Liver (tissue), 9 donors: ENCODE data around the gene FNTB. TPM values are rescaled to one million over a fixed set of nuclear protein-coding genes. Genes with fewer than 3 reads are reported as not detected.

Experiments
- DNase-seq: peaks from one replicate; pipeline ENCODE4 v3.0.0-alpha.2; 2017; ENCODE audit warnings: low spot score
- H3K27ac ChIP-seq, 2 donors: one replicate each; pipeline ENCODE4 v1.7.0; 2013; ENCODE audit warnings: inconsistent platforms in 2 of 2, low read length in 2 of 2, control low read depth in 1 of 2, low read depth in 1 of 2, mild to moderate bottlenecking in 1 of 2
- H3K27me3 ChIP-seq, 4 donors: one replicate each; pipeline versions ENCODE4 v1.6.1 to v1.7.0; 2013; ENCODE audit warnings: low read length in 3 of 4, inconsistent platforms in 1 of 4, mild to moderate bottlenecking in 1 of 4, moderate library complexity in 1 of 4; ENCODE audit not compliant: control insufficient read depth in 4 of 4, insufficient read depth in 4 of 4
- H3K36me3 ChIP-seq, 4 donors: one replicate each; pipeline versions ENCODE4 v1.6.1 to v1.7.0; 2013; ENCODE audit warnings: low read length in 3 of 4, mild to moderate bottlenecking in 3 of 4, low read depth in 1 of 4, moderate library complexity in 1 of 4; ENCODE audit not compliant: control insufficient read depth in 4 of 4, insufficient read depth in 3 of 4
- H3K4me1 ChIP-seq, 4 donors: one replicate each; pipeline versions ENCODE4 v1.6.1 to v1.7.0; 2013; ENCODE audit warnings: low read length in 3 of 4, mild to moderate bottlenecking in 3 of 4, moderate library complexity in 1 of 4; ENCODE audit not compliant: control insufficient read depth in 4 of 4, insufficient read depth in 4 of 4
- H3K4me3 ChIP-seq, 3 donors: one replicate each; pipeline versions ENCODE4 v1.6.1 to v1.7.0; 2013; ENCODE audit warnings: low read length in 3 of 3, control low read depth in 1 of 3, low read depth in 1 of 3, mild to moderate bottlenecking in 1 of 3
- H3K9ac ChIP-seq, 2 donors: one replicate each; pipeline ENCODE4 v1.7.0; 2013; ENCODE audit warnings: low read length in 2 of 2, mild to moderate bottlenecking in 2 of 2, moderate library complexity in 2 of 2, control low read depth in 1 of 2, low read depth in 1 of 2
- H3K9me3 ChIP-seq, 4 donors: one replicate each; pipeline versions ENCODE4 v1.6.1 to v1.7.0; 2013; ENCODE audit warnings: low read length in 3 of 4; ENCODE audit not compliant: control insufficient read depth in 4 of 4
- EGR1 ChIP-seq, 2 donors: IDR thresholded peaks; 2 replicates each; pipeline ENCODE4 v1.6.1; 2016 to 2018; ENCODE audit warnings: antibody characterized with exemption in 2 of 2, low read depth in 2 of 2
- FOXA1 ChIP-seq: IDR thresholded peaks from 2 replicates; pipeline ENCODE4 v1.6.1; 2016; ENCODE audit warnings: antibody characterized with exemption
- GABPA ChIP-seq, 2 donors: IDR thresholded peaks in 1 of 2; conservative IDR thresholded peaks in 1 of 2; 2 replicates each; pipeline ENCODE4 v1.6.1; 2016; ENCODE audit warnings: antibody characterized with exemption in 2 of 2, mild to moderate bottlenecking in 1 of 2, moderate library complexity in 1 of 2
- HNF4A ChIP-seq, 2 donors: conservative IDR thresholded peaks; 2 replicates each; pipeline ENCODE4 v1.6.1; 2016; ENCODE audit warnings: antibody characterized with exemption in 2 of 2, mild to moderate bottlenecking in 2 of 2
- HNF4G ChIP-seq: IDR thresholded peaks from 2 replicates; pipeline ENCODE4 v1.6.1; 2016; ENCODE audit warnings: antibody characterized with exemption
- JUND ChIP-seq, 2 donors: IDR thresholded peaks; 2 replicates each; pipeline ENCODE4 v1.6.1; 2016; ENCODE audit warnings: antibody characterized with exemption in 2 of 2
- MAX ChIP-seq: IDR thresholded peaks from 2 replicates; pipeline ENCODE4 v1.6.1; 2016; ENCODE audit warnings: antibody characterized with exemption
- NR2F2 ChIP-seq: IDR thresholded peaks from 2 replicates; pipeline ENCODE4 v1.6.1; 2016; ENCODE audit warnings: antibody characterized with exemption
- RAD21 ChIP-seq, 2 donors: IDR thresholded peaks; 2 replicates each; pipeline ENCODE4 v1.6.1; 2016; ENCODE audit warnings: antibody characterized with exemption in 2 of 2, mild to moderate bottlenecking in 2 of 2
- RXRA ChIP-seq, 2 donors: IDR thresholded peaks; 2 replicates each; pipeline ENCODE4 v1.6.1; 2017 to 2018; ENCODE audit warnings: antibody characterized with exemption in 2 of 2, mild to moderate bottlenecking in 1 of 2
- SP1 ChIP-seq: IDR thresholded peaks from 2 replicates; pipeline ENCODE4 v1.6.1; 2018; ENCODE audit warnings: antibody characterized with exemption, mild to moderate bottlenecking
- TAF1 ChIP-seq: conservative IDR thresholded peaks from 2 replicates; pipeline ENCODE4 v1.6.1; 2016; ENCODE audit warnings: antibody characterized with exemption, mild to moderate bottlenecking
- YY1 ChIP-seq: IDR thresholded peaks from 2 replicates; pipeline ENCODE4 v1.6.1; 2016; ENCODE audit warnings: antibody characterized with exemption, mild to moderate bottlenecking
- WGBS: extraction: QIAGEN DNeasy Blood & Tissue Kit; methylation state at CpG from one replicate; pipeline ENCODE4 v1.1.7; 2013; 5-methylcytosine and 5-hydroxymethylcytosine counted together
- polyA plus RNA-seq, 2 donors: library from polyadenylated mRNA; stranded (reverse) in 1 of 2; unstranded in 1 of 2; fragments of 200-250 nt in 1 of 2; fragments of >200 nt in 1 of 2; fragmentation: Nextera tagmentation in 1 of 2; extraction: Ambion mirVana in 1 of 2; gene quantifications; one replicate each; pipeline versions ENCODE4 v1.2.1 to v1.2.3, GENCODE V29; 2013 to 2015
- total RNA-seq, 2 donors: library from RNA; depleted of rRNA; stranded (reverse); fragments of >200 nt; gene quantifications; one replicate each; pipeline ENCODE4 v1.2.3, GENCODE V29; 2014
- TF ChIP-seq, protein P1 (sequence below): fragments of 150-350 bp; IDR thresholded peaks from 2 replicates; pipeline ENCODE4 v1.5.1; 2017; ENCODE audit warnings: improper control_type of control experiment, low read depth, low read length; ENCODE audit not compliant: missing input control
- TF ChIP-seq, protein P2 (sequence below): IDR thresholded peaks from 2 replicates; pipeline ENCODE4 v1.6.1; 2016; ENCODE audit warnings: antibody characterized with exemption
- donor health status: healthy.
- donor health status: healthy.
- donor health status: healthy.
- donor health status: healthy.
- donor health status: healthy.

The FNTB gene
- total and polyA plus RNA-seq, 4 donors = 6.3 to 17.2 (median 9.0) TPM

DNA sequence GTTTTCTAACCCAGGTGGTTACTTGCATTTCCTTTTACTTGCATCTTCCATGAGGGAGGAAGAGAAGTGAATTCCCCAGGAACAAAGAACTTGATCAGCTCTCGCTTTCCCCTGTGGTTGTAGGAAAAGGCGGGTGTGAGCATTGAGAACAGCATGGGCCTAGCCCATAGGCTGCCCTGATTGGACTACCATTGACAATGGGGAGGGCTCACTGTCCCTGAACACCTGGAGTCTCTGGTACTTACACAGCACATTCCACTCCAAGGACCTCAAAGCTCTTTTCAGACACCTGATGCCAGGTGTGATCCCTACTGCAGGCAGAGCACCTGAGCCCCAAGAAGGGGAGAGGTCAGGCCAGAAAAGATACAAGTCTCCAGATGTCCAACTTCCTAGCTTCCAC is 90.6 kb downstream of the FNTB start:
- no peaks in the 10 kb centered on the region for H3K9me3 ChIP-seq
- H3K36me3 ChIP-seq = peaks cover 1 to 42% (median 19%) of the 10 kb centered on the region in 4 donors
- TF ChIP-seq RAD21 (IDR thresholded peaks at IDR 0.05) = no peak
- TF ChIP-seq EGR1 (IDR thresholded peaks at IDR 0.05; ENCODE audit: low read depth in 2 of 2) = no peak
- no peak for TF ChIP-seq HNF4G
- TF ChIP-seq HNF4A (conservative IDR thresholded peaks at IDR 0.05) = no peak
- TF ChIP-seq GABPA (IDR thresholded peaks at IDR 0.05 in 1 of 2, conservative IDR thresholded peaks at IDR 0.05 in 1 of 2) = no peak
- no peak for TF ChIP-seq FOXA1
- TF ChIP-seq, protein P1, sequence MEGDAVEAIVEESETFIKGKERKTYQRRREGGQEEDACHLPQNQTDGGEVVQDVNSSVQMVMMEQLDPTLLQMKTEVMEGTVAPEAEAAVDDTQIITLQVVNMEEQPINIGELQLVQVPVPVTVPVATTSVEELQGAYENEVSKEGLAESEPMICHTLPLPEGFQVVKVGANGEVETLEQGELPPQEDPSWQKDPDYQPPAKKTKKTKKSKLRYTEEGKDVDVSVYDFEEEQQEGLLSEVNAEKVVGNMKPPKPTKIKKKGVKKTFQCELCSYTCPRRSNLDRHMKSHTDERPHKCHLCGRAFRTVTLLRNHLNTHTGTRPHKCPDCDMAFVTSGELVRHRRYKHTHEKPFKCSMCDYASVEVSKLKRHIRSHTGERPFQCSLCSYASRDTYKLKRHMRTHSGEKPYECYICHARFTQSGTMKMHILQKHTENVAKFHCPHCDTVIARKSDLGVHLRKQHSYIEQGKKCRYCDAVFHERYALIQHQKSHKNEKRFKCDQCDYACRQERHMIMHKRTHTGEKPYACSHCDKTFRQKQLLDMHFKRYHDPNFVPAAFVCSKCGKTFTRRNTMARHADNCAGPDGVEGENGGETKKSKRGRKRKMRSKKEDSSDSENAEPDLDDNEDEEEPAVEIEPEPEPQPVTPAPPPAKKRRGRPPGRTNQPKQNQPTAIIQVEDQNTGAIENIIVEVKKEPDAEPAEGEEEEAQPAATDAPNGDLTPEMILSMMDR = no peak
- no peak for TF ChIP-seq YY1
- TF ChIP-seq, protein P2, sequence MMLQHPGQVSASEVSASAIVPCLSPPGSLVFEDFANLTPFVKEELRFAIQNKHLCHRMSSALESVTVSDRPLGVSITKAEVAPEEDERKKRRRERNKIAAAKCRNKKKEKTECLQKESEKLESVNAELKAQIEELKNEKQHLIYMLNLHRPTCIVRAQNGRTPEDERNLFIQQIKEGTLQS = no peak
- TF ChIP-seq TAF1 = no peak
- no peak for TF ChIP-seq MAX
- no peak overlapping the region for H3K4me3 ChIP-seq
- no peak overlapping the region for H3K27ac ChIP-seq
- H3K4me1 ChIP-seq = peaks cover 2 to 10% (median 8%) of the 10 kb centered on the region in 4 donors
- DNase-seq = no peak
- H3K9ac ChIP-seq = no peak overlapping the region
- 97% methylated on average over 2 of the region's 2 CpGs for WGBS
- H3K27me3 ChIP-seq = no peaks in the 10 kb centered on the region

DNA sequence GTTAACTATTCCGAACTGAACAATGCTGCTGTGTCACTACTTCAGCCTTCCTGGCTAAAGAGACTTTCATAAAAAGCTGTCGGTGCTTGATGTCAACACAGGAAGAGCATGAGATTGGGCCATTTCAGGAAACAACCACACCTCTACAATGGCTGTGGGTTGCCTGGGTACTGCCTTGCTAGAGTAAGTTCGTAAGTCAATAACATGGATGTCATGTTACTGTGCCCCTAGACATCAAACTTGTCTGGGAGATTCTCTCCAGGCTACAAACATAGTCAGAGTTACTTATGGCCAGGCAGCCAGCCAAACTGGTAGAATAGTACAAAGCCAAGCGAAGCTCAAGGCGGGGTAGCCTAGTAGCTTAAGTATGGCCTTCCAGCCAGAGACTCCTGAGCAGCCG is 92.5 kb downstream of the FNTB start:
- Histone ChIP-seq H3K27me3 (no peaks in the 10 kb centered on the region), H3K4me1 (peaks cover 2 to 8% (median 5%) of the 10 kb centered on the region in 4 donors), H3K4me3 (no peak overlapping the region), H3K36me3 (peaks cover 1 to 39% (median 21%) of the 10 kb centered on the region in 4 donors), H3K9me3 (no peaks in the 10 kb centered on the region), H3K9ac (no peak overlapping the region), H3K27ac (peak overlapping the region in 1 of 2 donors; percentile 53)
- no peak for DNase-seq
- TF ChIP-seq YY1 (peak; percentile 33), NR2F2 (no peak)
- WGBS = 87% methylated on average over 6 of the region's 6 CpGs

DNA sequence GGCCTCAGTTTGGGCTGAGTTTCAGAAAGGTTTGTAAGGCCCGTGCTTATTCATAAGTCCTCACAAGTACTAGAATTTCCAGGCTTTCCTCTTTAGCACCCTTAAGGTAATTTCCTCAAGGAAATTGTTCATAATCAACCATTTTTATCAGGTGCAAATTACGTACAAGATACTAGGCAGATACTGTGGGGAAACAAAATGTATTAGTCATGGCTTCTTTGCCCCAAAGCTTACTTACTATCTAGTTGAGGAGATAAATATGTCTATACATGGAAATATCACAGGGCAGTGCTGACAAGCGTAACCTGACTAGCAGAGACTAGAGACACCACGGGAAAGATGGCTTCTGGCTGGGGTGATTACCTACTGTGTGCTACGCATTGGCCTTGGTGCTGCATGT is 93.1 kb downstream of the FNTB start:
- peaks cover 2 to 8% (median 5%) of the 10 kb centered on the region in 4 donors for H3K4me1 ChIP-seq
- no peaks in the 10 kb centered on the region for H3K27me3 ChIP-seq
- peak overlapping the region in 1 of 2 donors; percentile 53 for H3K27ac ChIP-seq
- DNase-seq = no peak
- H3K9ac ChIP-seq = no peak overlapping the region
- H3K36me3 ChIP-seq = peaks cover 1 to 39% (median 21%) of the 10 kb centered on the region in 4 donors
- no peak for TF ChIP-seq TAF1
- TF ChIP-seq JUND (IDR thresholded peaks at IDR 0.05) = no peak
- no peak for TF ChIP-seq SP1
- no peak for TF ChIP-seq RXRA (IDR thresholded peaks at IDR 0.05)
- no peak for TF ChIP-seq MAX
- no peak for TF ChIP-seq HNF4G
- no peak for TF ChIP-seq NR2F2
- no peak for TF ChIP-seq HNF4A (conservative IDR thresholded peaks at IDR 0.05)
- TF ChIP-seq, protein P1 = no peak
- no peak overlapping the region for H3K4me3 ChIP-seq
- H3K9me3 ChIP-seq = no peaks in the 10 kb centered on the region
- WGBS = 88% methylated on average over 5 of the region's 5 CpGs
